GM12892 (cell line): Measurements from ENCODE around the gene TAF1C.

Experiments
- POLR2A ChIP-seq: IDR thresholded peaks from 2 replicates; pipeline ENCODE4 v1.6.1; 2011; ENCODE audit warnings: low read depth, low read length, control low read depth
- POLR2AphosphoS5 ChIP-seq: IDR thresholded peaks from 2 replicates; pipeline ENCODE4 v1.6.1; 2011; ENCODE audit warnings: low read depth, low read length, control low read depth
- TAF1 ChIP-seq: IDR thresholded peaks from 2 replicates; pipeline ENCODE4 v1.6.1; 2011; ENCODE audit warnings: low read depth, mild to moderate bottlenecking, control low read depth, low read length, borderline replicate concordance

DNA sequence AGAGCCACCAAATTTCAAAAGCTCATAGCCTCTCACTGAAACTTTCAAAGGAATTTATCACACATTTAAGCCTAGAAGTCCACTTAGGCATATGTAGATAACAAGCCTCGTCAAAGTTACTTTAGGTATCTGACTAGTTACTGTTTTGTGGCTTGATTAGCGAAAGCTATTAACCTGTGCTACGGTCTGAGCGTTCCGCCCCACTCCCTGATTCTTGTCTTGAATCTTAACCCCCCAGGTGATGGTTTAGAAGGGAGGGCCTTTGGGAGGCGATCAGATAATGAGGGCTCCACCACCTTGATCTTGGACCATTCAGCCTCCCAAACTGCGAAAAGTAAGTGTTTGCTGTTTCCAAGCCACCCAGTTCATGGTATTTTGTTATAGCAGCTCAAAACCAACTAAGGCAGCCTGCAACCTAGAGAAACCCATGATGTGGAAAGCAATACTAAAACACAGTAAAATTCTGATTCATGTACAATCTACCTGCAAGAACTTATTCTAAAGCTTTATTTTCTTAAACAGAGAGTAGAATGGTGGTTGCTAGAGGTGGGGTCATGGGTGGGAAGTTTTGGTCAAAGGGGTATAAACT, 49.0 kb downstream of the TAF1C start:
- no peak for TF ChIP-seq POLR2A
- no peak for TF ChIP-seq POLR2AphosphoS5
- TF ChIP-seq TAF1: no peak
